BE2C (cell line): ENCODE data around the gene HOXB13.

Source experiments
- DNase-seq: peaks from one replicate; pipeline ENCODE4 v3.0.0-alpha.2; 2020
- H3K27me3 ChIP-seq: fragments of 250-450 bp; sonication (Bioruptor Pico); 2 replicates; pipeline ENCODE4 v1.5.1; 2020; ENCODE audit warnings: mild to moderate bottlenecking
- H3K36me3 ChIP-seq: fragments of 250-450 bp; sonication (Bioruptor Pico); 2 replicates; pipeline ENCODE4 v1.5.1; 2020; ENCODE audit warnings: mild to moderate bottlenecking
- H3K4me1 ChIP-seq: fragments of 250-450 bp; sonication (Bioruptor Pico); 2 replicates; pipeline ENCODE4 v1.5.1; 2020
- H3K4me3 ChIP-seq: 2 replicates; pipeline ENCODE4 v1.5.1; 2011; ENCODE audit warnings: low read depth, low read length
- H3K9me3 ChIP-seq: fragments of 250-450 bp; sonication (Bioruptor Pico); 2 replicates; pipeline ENCODE4 v1.5.1; 2020
- TF ChIP-seq, protein P1 (sequence below): IDR thresholded peaks from 2 replicates; pipeline ENCODE4 v1.5.1; 2012; ENCODE audit warnings: mild to moderate bottlenecking, low read depth, low read length

Gene HOXB13

DNA sequence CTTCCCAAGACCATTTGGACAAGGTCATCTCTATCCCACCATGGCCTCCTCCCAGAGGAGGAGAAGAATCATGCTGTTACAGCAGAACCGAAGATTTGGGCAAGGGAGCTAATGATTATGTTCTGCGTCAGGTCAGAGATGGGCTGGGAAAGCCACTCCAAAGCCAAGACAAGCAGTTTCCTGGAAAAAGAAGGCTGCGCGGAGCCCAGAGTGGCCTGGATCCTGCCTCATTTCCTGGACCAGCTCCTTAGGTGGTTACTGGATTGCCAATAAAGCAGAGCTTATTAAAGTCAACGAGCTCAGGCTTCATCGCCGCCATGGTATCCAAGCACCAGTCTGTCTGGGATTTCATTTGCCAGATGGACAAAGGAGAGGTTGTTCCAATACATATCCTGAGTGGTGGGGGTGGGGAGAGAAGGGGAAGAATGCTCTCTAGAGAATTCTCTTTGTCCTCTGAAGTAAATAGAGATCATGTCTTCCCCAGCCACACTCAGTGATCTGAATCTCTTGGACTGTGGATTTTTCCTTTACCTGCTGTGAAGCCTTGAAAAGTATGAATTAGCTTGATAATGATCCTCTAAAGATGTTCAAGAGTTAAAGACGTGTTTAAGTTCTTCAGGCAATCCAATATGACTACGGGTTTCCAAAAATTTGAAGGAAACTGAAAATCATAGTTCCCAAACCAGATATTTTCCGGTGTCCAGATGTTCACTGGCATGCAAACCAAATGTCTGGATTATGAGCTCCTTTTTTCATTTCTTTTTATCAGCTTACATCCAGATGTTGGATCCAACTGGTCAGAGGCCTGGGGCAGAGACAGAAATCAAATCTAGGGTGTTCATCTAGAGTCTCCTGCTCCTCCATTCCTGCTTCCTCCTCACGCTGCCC is 23.9 kb downstream of the HOXB13 start:
- TF ChIP-seq, protein P1, sequence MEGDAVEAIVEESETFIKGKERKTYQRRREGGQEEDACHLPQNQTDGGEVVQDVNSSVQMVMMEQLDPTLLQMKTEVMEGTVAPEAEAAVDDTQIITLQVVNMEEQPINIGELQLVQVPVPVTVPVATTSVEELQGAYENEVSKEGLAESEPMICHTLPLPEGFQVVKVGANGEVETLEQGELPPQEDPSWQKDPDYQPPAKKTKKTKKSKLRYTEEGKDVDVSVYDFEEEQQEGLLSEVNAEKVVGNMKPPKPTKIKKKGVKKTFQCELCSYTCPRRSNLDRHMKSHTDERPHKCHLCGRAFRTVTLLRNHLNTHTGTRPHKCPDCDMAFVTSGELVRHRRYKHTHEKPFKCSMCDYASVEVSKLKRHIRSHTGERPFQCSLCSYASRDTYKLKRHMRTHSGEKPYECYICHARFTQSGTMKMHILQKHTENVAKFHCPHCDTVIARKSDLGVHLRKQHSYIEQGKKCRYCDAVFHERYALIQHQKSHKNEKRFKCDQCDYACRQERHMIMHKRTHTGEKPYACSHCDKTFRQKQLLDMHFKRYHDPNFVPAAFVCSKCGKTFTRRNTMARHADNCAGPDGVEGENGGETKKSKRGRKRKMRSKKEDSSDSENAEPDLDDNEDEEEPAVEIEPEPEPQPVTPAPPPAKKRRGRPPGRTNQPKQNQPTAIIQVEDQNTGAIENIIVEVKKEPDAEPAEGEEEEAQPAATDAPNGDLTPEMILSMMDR, result no peak
- no peaks in the 10 kb centered on the region for H3K4me1 ChIP-seq
- no peaks in the 10 kb centered on the region for H3K9me3 ChIP-seq
- no peak overlapping the region for H3K4me3 ChIP-seq
- H3K27me3 ChIP-seq, result peaks cover 95% of the 10 kb centered on the region
- DNase-seq, result no peak
- H3K36me3 ChIP-seq, result no peaks in the 10 kb centered on the region

GRCh38 chr17:48701864-48702532 is 26.6 kb downstream of the HOXB13 start:
- no peak for DNase-seq
- H3K4me3 ChIP-seq, result no peak overlapping the region
- peaks cover 92% of the 10 kb centered on the region for H3K27me3 ChIP-seq
- H3K36me3 ChIP-seq, result no peaks in the 10 kb centered on the region
- TF ChIP-seq, protein P1, result no peak
- H3K4me1 ChIP-seq, result no peaks in the 10 kb centered on the region
- no peaks in the 10 kb centered on the region for H3K9me3 ChIP-seq

DNA sequence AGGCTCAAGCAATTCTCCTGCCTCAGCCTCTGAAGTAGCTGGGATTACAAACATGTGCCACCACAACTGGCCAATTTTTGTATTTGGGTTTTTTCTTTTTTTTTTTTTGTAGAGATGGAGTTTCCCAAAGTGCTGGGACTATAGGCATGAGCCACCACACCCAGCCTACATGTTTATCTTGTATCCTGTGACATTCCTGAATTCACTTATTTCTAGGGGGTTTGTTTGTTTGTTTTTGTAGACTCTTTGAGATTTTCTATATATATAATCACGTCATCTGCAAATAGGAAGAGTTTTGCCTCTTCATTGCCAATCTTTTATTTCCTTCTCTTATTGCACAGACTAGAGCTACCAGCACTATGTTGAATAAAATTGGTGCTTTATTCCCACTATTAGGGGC is 35.4 kb downstream of the HOXB13 start:
- Histone ChIP-seq H3K4me3 (no peak overlapping the region), H3K9me3 (no peaks in the 10 kb centered on the region), H3K27me3 (peaks cover 46% of the 10 kb centered on the region), H3K36me3 (no peaks in the 10 kb centered on the region), H3K4me1 (no peaks in the 10 kb centered on the region)
- TF ChIP-seq, protein P1, result no peak
- no peak for DNase-seq

DNA sequence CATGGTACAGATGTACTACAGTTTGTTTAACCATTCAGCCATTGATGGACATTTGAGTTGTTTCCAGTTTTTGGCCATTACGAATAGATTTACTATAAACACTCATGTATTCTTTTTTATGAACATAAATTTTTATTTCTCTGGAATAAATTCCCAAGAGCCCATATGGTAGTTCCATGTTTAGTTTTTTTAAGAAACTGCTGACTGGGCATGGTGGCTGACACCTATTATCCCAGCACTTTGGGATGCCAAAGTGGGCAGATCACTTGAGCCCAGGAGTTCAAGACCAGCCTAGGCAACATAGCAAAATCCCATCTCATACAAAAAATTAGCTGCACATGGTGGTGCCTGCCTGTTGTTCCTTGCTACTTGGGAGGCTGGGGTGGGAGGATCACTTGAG is 36.5 kb downstream of the HOXB13 start:
- H3K9me3 ChIP-seq, result no peaks in the 10 kb centered on the region
- H3K27me3 ChIP-seq, result peaks cover 43% of the 10 kb centered on the region
- no peaks in the 10 kb centered on the region for H3K4me1 ChIP-seq
- TF ChIP-seq, protein P1, result no peak
- no peak overlapping the region for H3K4me3 ChIP-seq
- DNase-seq, result no peak
- no peaks in the 10 kb centered on the region for H3K36me3 ChIP-seq

DNA sequence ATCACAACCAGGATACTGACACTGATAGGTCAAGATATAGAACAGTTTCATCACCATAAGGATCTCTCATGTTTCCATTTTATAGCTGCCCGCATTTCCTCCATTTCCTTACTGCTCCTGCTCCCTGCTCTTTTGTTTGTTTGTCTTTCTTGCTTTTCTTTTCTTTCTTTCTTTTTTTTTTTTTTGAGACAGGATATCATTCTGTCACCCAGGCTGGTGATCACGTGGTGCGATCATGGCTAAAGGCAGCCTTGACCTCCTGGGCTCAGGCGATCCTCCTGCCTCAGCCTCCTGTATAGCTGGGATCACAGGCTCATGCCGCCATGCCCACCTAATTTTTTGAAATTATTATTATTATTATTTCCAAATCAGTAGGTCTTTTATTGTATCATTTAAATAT is 37.9 kb downstream of the HOXB13 start:
- no peaks in the 10 kb centered on the region for H3K4me1 ChIP-seq
- no peak for DNase-seq
- H3K36me3 ChIP-seq, result no peaks in the 10 kb centered on the region
- peaks cover 44% of the 10 kb centered on the region for H3K27me3 ChIP-seq
- H3K9me3 ChIP-seq, result no peaks in the 10 kb centered on the region
- TF ChIP-seq, protein P1, result no peak
- no peak overlapping the region for H3K4me3 ChIP-seq

- Histone ChIP-seq H3K4me1 (no peaks in the 10 kb centered on the region), H3K36me3 (no peaks in the 10 kb centered on the region), H3K27me3 (peaks cover 60% of the 10 kb centered on the region), H3K4me3 (no peak overlapping the region), H3K9me3 (no peaks in the 10 kb centered on the region; the same call in 1 of the 2 replicates)
- TF ChIP-seq, protein P1, result no peak
- no peak for DNase-seq
These were observed 46.9 kb downstream of the HOXB13 start for GRCh38 chr17:48681609-48682008.
